Cerebellar cortex (tissue), 1 donor: ENCODE data around the gene DLG1.
A peak's percentile ranks its signal among the peaks of the same experiment; 100 is the strongest.
"Not testable (repeated sequence)": the region's sequence is repeated elsewhere in the genome, so short reads cannot be mapped to it uniquely, and the experiment has no call there.

ENCODE experiments used
- DNase-seq: peaks from one replicate; pipeline ENCODE4 v3.0.0-alpha.2; 2015; ENCODE audit warnings: low spot score

The DLG1 gene

DNA sequence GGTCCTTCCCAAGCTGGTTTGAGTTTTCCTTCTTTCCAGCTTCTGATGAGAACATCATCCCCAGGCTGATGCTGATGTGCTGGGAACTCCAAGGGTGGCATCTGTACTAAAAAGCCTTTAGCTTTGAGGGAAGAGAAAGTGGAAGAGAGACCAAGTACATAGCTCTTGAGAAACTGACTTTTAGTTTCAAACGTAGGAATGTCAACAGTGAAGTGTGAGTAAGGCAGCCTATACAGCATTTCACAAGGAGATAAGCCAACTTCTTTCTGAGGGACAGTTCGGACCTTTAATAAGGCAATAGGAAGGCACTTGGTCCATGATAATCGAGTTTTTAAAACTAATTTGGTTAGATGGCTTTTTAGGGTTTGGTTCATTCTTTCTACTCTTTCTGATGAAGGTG is 53.7 kb downstream of the DLG1 start:
- DNase-seq = no peak

DNA sequence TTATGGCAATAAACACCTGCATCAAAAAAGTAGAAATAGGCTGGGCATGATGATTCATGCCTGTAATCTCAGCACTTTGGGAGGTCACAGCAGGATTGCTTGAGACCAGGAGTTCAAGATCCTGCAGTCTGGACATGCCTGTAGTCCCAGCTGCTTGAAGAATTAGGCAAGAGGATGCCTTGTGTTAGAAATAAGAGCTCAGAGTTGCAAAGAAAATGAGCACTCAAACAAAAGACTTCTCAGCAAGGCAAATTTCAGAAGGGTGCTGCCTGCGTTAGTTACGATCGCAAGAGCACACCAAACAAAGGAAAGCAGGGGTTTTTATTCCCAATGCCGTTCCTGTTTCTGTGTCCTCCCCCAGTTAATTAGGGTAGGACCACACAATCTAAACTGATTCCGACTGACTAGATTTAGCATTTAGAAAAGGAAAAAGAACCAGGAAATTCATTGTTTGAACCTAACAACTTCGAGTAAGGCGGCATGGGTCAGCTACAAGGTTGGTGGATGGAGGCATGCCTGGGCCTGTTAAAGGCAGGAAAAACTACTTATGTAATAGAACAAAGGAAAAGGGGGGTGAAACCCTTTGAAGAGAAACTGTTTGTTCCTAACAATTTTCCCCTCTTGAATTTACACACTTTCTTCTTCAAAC is 55.5 kb downstream of the DLG1 start:
- no peak for DNase-seq

DNA sequence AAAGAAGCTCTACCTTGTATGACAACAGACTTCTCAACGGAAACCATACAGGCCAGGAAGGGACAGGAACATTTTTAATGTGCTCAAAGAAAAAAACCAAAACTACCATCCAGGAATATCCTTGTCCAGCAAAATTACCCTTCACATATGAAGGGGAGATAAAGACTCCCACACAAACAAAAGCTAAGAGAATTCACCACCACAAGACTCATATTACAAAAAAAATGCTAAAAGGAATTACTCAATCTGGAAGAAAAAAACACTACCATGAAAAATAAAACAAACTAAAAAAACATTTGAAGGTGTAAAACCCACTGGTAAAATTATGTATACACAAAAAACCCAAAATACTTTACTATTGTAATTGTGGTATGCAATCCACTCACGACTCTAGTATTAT is 57.2 kb downstream of the DLG1 start:
- no peak for DNase-seq

DNA sequence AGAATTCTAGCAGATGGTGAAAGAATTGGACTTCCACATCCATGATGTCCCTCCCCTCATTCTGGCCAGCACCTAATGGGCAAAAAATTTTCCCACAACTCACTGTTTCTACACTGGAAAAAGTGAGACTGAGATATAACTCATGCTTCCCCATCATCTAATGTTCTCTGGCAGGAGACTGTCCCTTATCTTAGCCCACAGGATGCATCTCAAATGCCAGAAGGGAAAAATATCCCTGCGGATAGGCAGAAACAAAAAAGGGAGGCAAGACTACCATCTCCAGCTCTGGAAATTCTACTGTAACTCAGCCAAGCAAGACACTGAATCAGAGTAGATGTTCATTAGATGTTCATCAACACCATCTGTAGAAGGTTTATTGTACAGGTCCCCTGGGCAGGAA is 58.6 kb downstream of the DLG1 start:
- DNase-seq = no peak

DNA sequence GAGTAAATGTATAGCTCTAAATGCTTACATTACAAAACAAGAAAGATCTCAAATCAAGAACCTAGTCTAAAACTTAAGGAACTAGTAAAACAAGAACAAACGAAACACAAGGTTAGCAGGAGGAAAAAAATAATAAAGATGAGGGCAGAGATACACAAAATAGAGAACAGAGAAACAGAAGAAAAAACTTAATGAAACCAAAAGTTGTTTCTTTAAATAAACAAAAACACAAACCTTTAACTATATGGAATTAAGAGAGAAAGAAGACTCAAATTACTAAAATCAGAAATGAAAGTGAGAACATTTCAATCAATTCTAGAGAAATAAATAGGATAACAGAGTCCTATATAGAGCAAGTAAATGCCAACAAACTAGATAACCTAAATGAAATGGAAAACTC is 59.6 kb downstream of the DLG1 start:
- DNase-seq = no peak

DNA sequence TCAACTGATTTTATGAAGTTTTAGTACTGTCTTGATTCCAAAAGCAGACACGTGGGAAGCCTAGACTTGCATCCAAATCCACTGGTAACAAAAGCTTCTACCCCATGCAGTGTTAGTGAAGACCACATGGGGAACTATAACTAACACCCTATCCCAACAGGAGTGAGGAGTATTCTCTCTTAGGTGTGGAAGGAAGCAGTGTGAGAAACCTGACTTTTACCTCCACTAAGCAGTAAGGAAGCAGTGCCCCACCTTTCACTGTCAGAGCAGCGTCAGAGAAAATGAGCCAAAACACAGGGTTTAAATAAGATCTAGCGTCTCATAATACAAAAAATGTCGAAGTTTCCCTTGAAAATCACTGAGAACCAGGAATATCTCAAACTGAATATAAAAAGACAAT is 60.5 kb downstream of the DLG1 start:
- DNase-seq = no peak

DNA sequence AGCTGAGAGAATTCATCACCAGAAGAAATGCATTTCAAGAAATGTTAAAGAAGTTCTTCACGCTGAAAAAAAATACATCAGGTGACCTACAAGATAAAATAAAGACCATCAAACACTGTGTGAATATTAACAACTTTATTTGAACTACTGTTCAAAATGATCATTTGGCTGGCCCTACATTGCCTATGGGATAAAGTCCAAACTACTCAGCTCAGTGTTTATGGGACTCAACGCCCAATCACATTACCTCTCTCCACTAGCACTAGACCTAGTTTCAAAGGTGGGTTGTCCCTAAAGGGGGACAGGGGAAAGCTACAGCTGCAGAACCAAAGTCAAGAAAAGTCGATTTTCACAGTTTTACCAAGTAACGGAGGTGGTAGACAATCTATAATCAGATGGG is 62.0 kb downstream of the DLG1 start:
- no peak for DNase-seq

DNA sequence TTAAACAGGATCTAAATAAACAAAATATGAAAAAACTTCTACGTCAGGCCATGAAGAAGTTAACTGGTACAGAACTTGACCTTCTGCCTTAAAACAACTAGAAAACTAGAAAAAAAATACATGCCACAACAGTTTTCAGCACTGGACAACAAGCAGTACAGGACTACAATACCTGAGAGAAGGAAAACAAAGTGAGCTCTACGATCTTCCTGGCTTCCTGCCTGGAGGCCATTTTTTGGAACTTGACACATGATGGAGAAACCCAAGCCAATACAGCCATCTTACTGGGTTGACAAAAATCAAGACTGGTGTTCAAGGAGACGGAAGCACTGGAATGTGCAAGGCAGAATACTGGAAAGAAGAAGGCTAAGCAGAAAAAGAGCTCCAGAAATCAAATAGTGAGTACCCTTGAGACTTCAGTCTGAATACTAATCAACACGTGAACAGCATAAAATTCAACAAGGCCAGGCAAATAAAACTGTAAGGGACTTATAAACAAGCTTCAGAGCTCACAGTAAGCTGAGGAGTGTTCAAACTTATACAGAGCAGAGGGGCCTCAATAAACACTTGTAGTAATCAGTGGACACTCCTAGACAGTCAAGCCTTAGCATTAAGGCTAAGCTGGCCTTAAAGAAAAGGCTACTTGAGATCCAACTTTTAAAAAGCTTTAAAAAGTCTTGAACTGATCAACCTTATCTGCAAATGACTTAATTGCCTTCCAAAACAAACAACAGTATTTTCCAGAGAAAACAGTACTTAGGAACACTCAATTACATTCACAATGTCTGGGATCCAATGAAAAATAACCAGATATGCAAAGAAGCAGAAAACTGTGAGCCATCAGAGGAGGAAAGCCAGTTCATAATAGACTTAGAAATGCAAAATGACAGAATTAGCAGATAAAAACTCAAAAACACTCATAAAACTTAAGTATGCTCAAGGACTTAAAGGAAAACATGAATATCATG is 63.2 kb downstream of the DLG1 start:
- DNase-seq = no peak

DNA sequence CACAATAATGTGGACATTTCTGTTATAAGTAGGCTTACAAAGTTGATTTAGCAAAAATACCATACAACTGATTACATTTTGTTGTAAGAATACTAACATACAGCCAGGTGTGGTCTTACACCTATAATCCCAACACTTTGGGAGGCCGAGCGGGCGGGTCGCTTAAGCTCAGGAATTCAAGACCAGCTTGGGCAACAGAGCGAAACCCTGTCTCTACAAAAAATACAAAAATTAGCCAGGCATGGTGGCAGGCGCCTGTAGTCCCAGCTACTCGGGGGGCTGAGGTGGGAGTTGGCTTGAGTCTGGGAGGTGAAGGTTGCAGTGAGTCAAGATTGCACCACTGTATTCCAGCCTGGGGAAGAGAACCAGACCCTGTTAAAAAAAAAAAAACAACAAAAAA is 67.1 kb downstream of the DLG1 start:
- DNase-seq = no peak

DNA sequence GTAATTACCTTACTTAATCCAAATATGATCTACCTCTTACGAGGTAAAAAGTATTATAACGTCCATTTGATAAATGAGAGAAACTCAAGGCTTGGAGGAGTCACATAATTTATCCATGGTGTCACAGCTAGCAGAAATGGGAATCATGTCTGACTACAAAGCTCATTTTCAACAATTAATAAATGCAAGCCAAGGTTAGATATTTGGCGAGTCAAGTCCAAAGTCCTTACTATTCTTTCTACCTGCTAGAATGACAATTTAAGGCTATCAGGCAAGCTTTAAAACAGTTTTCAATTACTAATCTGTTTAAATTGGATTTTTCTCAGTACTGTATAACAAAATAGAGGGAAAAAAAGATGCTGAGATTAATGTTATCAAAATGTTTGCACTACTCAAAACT is 68.6 kb downstream of the DLG1 start:
- DNase-seq = no peak

DNA sequence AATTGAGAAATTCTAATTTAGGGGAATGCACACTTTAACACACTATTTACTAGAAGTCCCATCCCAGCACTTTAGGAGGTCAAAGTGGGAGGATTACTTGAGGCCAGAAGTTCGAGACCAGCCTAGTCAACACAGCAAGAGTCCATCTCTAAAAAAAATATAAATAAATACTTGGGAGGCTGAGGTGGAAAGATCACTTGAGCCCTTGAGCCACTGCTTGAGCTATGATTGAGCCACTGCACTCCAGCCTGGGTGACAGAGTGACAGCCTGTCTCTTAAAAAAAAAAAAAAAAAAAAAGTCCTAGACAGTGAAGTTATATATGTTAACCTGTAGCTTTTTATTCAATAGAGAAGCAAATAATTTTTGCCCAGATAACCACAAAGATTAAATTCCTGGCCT is 69.2 kb downstream of the DLG1 start:
- DNase-seq = no peak

DNA sequence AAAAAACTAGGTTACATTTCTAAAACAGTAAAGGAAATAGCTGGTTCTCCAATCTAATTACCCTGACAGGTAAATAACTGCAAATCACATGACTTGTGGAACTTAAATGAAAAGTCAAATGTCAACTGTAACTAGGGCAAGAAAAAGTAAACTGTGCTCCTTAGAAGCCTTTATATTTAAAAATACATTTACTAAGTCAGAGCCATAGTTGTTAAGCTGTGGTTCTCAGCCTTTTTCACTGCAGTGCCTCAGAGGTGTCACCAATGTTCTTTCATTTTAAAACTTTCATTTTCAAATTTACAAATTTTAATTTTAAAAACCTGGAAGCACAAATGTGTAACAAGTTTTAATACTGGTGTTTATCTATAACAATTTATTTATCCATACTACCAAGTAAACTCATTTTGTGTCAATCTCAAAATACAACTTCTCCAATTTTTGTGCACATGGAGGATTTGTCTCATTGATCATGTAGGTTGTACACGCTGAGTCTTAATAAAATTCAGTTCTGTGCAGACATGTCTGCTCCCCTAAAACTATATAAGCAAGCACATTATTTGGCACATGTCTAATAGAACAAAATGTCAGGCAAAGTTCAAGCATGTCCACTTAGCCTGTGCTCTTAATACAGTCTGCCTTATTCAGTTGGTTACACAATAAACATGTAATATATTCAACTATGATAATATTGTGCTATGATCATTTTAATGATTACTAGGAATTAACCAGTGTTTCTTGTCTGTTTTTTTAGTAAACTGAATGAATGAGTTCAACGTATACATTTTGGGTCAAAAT is 70.4 kb downstream of the DLG1 start:
- no peak for DNase-seq

DNA sequence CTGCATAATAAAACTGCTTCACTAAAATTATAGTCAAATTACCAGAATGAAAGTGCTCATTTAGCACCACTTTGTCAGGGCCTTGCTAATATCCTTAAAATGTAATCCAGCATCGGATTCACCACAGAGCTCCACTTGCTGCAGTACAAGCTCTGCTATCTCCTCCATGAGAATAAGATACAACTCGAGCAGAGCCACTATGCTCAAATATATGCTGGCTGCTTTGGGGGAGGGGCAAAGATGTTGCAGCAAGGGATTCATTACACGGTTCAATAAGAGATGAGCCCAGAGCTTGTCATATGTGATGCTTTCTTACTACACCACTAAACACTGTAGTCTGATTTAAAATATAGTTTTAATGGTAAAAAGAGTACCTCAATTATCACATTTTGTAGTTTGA is 72.2 kb downstream of the DLG1 start:
- peak; percentile 72 for DNase-seq

DNA sequence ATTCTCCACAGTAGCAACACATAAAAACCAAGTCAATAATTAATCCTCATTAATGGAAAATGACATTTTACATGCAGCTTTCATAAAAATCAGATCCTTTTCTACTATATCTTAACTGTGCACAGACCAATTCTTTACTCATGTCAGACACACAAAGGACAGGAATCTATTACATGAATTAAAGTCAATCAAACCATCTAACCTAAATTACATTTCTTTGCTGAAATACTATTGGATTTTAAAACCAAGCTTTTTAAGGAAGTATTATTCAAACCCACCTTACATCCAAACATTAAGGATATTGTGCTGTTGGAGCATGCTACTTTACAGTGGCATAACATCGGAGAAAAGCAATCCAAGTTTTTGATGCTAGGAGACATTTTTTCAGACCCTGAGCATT is 72.8 kb downstream of the DLG1 start:
- no peak for DNase-seq

DNA sequence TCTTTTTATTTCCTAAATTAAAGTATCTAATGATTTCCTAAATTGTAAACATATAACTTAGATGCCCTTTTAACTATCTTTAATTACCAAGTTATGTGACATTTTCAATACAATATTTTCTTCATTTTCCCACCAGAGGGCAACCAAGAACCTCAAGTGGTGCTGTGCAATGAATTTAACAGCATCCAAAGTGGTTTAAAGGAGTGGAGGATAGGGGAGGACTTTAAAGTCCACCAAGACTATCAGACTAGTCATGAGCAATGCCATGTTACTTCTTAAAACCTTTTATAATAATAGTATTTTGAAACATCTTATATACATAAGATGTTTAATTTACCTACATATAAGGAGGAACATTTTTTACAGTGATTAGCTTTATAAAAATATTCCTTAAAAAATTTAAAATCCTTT is 74.4 kb downstream of the DLG1 start:
- peak; percentile 89 for DNase-seq

DNA sequence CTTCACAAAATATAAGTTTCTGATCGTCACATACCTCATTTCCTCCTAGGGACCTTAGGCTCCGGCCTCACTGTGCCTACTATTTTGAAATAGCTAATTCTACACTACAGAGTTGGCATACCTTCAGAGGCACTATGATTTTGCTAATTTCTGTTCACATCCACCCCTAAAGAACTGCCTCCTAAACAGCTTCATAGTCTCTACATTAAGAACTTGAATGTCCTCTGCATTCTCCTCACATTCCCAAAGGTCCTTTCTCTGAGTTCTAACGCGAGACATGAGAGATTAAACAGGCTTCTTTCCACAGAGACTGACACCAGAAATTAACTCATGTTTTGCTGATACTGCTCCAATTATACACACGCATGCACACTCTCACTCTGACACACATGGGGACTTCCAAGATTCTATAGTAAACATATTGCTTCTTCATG is 75.5 kb downstream of the DLG1 start:
- DNase-seq = peak; percentile 67

DNA sequence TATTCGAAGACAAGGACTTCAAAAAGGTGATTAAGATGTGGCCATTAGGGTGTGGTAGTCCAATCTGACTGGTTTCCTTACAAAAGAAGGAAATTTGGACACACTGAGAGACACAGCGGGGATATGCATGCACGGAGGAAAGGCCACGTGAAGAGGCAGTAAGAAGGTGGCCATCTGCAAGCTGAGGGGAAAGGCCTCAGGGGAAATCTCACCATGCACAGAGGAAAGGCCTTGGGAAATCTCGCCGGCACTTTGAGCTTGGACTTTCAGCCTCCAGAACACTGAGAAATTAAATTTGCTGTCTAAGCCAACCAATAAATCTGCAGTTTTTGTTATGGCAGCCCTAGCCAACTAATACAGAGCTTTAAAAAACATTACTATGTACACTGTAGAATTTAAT is 78.8 kb downstream of the DLG1 start:
- no peak for DNase-seq

DNA sequence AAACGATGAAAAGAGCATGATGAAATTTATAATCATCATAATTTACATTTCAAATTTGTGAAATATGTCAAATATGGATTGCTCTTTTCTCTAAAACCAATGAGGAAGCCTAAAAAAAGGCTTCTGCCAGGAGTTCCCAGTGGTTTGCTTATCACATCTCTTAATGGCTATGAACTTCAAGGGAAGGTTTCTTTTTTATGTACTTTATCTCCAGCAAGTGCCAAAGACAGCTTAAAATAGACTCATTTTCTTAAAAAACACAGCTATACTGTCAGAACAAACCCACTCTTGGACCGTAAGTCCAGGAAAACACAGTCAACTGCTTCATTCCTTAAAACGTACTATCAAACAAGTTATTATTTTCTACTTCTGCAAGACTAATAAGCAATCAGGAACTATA is 80.2 kb downstream of the DLG1 start:
- no peak for DNase-seq

DNA sequence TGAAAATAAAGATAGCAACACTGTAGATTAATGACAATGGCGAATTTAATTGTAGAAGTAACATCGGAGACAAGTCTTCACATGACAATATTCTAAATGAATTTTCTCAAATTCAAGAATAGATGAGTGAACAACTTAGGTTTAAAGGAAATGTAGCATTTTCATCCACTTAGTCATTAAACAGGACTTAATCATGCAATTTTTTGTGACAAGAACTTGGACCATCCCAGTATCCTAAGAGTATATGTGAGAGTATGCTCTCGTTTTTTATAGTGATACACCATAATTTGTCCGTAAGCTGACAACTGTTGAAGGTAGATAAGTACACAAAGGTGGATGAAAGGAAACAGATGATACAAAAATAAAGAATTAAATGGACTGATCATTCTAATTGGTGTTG is 81.5 kb downstream of the DLG1 start:
- DNase-seq = no peak

DNA sequence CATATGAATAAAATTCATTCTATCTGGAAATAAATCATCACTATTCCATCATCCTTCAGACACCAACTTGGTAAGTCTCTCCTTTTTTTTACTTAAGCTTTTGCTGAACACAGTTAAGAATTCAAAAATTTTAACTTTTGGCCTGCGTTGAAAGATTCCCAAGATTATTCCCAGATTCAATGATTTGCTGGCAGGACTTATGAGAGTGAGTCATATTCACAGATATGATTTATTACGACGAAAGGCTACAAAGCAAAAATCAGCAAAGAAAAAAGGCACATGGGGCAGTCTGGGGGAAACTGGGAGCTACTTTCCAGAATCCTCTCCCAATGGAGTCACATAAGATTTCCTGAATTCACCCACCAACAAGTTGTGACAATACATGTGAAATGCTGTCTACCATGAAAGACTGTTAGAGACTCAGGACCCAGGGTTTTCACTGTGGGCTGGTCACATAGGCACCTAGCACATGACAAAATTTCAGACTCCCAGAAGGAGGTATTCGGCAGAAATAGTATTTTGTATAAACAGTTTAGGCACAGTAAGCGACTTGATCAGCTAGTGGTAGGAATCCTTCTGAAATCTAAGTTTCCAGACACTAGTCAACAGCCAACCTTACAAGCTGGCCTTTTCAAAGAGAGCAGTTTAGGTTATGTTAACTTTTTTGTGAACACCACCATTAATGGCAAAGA is 82.1 kb downstream of the DLG1 start:
- DNase-seq = no peak

DNA sequence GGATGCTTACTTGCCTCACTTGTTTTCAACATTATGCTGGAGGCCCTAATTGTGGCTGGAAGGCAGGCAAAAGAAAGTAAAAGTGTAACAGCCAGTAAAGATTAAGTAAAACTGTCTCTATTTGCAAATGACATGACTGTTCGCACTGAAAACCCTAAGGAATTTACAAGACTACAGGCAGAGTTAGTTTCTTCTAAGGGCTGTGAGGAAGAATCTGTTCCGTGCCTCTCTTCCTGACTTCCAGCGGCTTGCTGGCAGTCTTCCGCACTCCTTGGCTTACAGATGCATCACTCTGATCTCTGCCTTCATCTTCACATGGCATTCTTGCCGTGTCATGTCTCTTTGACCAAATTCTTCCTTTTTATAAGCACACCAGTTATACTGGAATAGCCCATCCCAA is 86.1 kb downstream of the DLG1 start:
- no peak for DNase-seq

DNA sequence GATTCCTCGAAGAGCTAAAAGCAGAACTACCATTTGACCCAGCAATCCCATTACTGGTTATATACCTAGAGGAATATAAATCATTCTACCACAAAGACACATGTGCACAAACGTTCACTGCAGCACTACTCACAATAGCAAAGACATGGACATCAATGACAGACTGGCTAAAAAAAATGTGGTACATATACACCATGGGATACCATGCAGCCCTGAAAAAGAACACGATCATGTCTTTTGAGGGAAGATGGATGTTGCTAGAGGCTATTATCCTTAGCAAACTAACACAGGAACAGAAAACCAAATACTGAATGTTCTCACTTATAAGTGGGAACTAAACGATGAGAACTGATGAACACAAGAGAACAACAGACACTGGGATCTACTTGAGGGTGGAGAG is 86.7 kb downstream of the DLG1 start:
- not testable (repeated sequence) for DNase-seq
